ENCODE data around the gene MANEA. TPM values are rescaled to one million over a fixed set of nuclear protein-coding genes. Genes with fewer than 3 reads are reported as not detected.

Gene MANEA
- polyA plus RNA-seq, 1 of the 3 experiments (the other 2 are of a cell fraction), result 2.8 TPM

DNA sequence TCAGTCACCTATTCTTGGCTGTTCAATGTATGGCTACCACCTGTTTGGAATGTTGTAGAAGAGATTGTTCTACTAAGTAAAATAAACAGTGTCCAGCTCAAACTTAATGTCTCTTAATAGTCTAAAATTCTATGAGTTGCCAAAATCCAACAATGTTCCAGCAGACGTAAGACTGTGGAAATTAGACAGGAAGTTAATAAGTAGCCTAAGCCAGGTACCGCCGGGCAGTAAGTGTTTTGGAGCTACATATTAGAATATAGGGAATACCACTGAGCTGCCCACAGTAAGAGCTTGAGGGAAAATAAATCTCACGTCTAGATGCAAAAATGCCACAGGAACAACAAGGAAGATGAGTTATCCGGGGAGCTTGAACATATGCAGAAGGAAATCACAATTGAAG, 7.8 kb upstream of the MANEA start:
- WGBS (ENCODE audit: low lambda C conversion rate), result 94% methylated on average over 5 of the region's 5 CpGs
- H2AFZ ChIP-seq (ENCODE audit: low read depth), result no peak overlapping the region
- CTCF ChIA-PET, result no interaction called here

DNA sequence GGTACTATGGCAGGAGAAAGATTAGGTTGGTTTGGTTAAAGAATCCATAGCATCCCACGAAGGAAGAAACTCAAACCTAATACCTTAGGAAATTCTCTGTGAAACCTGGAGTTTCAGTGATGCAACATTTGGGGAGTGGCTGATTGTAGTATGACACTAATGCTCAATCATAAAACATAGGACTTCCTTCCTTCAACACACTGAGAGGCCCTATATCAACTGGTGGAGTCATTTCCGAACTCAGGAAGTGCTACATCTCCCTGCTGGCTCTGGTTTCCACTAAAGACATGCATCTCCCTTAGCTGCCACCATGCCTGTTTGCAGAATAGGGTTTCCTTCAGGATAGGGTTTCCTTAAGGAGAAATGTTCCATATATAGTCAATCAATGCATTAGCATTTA, 5.2 kb upstream of the MANEA start:
- Histone ChIP-seq H3K4me3 (ENCODE audit: low read depth in 2 of 2, low read length in 1 of 2) (no peak overlapping the region), H4K20me1 (ENCODE audit: insufficient read depth) (no peaks in the 10 kb centered on the region), H3K27me3 (ENCODE audit: insufficient read depth) (no peaks in the 10 kb centered on the region), H3K9me2 (no peaks in the 10 kb centered on the region), H2AFZ (ENCODE audit: low read depth) (no peak overlapping the region), H3F3A (replicated peaks; ENCODE audit: insufficient read depth) (peaks cover 4% of the 10 kb centered on the region), H3K4me2 (no peak overlapping the region), H3K9ac (no peak overlapping the region), H3K4me1 (ENCODE audit: control insufficient read depth in 1 of 2, insufficient read depth in 2 of 2, low read depth in 1 of 2, low read length in 1 of 2) (peaks cover 0 to 3% of the 10 kb centered on the region in 2 experiments; a peak in 2 of 4 replicates), H3K27ac (ENCODE audit: low read depth in 2 of 2, low read length in 1 of 2) (no peak overlapping the region), H3K79me2 (ENCODE audit: insufficient read depth) (peaks cover 29% of the 10 kb centered on the region), H3K9me3 (no peaks in the 10 kb centered on the region), H3K36me3 (replicated peaks in 1 of 2; ENCODE audit: control insufficient read depth in 1 of 2, insufficient read depth in 2 of 2, low read length in 1 of 2) (no peaks in the 10 kb centered on the region)
- DNase-seq, result no peak
- CTCF ChIA-PET, result interaction anchor here (1.2 kb wide), 1 partner anchor 1298 kb away, joined by 3 read pairs; no protein-coding TSS in a partner anchor
- TF ChIP-seq TCF12 (IDR thresholded peaks at IDR 0.05) (no peak), SIN3A (IDR thresholded peaks at IDR 0.05; ENCODE audit: borderline replicate concordance, low read depth, low read length) (no peak)
- TF ChIP-seq, protein P1, sequence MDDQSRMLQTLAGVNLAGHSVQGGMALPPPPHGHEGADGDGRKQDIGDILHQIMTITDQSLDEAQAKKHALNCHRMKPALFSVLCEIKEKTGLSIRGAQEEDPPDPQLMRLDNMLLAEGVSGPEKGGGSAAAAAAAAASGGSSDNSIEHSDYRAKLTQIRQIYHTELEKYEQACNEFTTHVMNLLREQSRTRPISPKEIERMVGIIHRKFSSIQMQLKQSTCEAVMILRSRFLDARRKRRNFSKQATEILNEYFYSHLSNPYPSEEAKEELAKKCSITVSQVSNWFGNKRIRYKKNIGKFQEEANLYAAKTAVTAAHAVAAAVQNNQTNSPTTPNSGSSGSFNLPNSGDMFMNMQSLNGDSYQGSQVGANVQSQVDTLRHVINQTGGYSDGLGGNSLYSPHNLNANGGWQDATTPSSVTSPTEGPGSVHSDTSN (IDR thresholded peaks at IDR 0.05), result no peak
- 87% methylated on average over 2 of the region's 2 CpGs for WGBS (ENCODE audit: low lambda C conversion rate)
- POLR2A ChIA-PET, result no interaction called here

More for the DNA sequence above, 7.8 kb upstream of the MANEA start:
- H3K79me2 ChIP-seq (ENCODE audit: insufficient read depth), result 0 out of 2 replicates have a peak, but pooled peaks cover 11% of the 10 kb centered on the region
- H3K27ac ChIP-seq (ENCODE audit: low read depth in 2 of 2, low read length in 1 of 2), result no peak overlapping the region
- H3K9me2 ChIP-seq, result no peaks in the 10 kb centered on the region
- H3K27me3 ChIP-seq (ENCODE audit: insufficient read depth), result no peaks in the 10 kb centered on the region
- H3F3A ChIP-seq (replicated peaks; ENCODE audit: insufficient read depth), result no peaks in the 10 kb centered on the region
- H3K9me3 ChIP-seq, result no peaks in the 10 kb centered on the region
- no peak overlapping the region for H3K4me3 ChIP-seq (ENCODE audit: low read depth in 2 of 2, low read length in 1 of 2)
- TF ChIP-seq MEF2A (IDR thresholded peaks at IDR 0.05; ENCODE audit: borderline replicate concordance, low read depth) (no peak), RAD21 (IDR thresholded peaks at IDR 0.05; ENCODE audit: low read length) (no peak), TAF1 (IDR thresholded peaks at IDR 0.05; ENCODE audit: borderline replicate concordance, low read depth, low read length) (no peak), TCF12 (IDR thresholded peaks at IDR 0.05) (no peak), RFX5 (IDR thresholded peaks at IDR 0.05; ENCODE audit: low read length) (no peak), FOXJ3 (CRISPR knock-in tag; IDR thresholded peaks at IDR 0.05) (no peak), ELF1 (IDR thresholded peaks at IDR 0.05) (no peak), NFIC (IDR thresholded peaks at IDR 0.05; ENCODE audit: borderline replicate concordance) (no peak)
- TF ChIP-seq, protein P2, sequence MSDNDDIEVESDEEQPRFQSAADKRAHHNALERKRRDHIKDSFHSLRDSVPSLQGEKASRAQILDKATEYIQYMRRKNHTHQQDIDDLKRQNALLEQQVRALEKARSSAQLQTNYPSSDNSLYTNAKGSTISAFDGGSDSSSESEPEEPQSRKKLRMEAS (IDR thresholded peaks at IDR 0.05; ENCODE audit: low read depth), result no peak
- no peak overlapping the region for H3K4me2 ChIP-seq
- no peak for DNase-seq
- no peaks in the 10 kb centered on the region; a peak in 2 of 4 replicates for H3K4me1 ChIP-seq (ENCODE audit: control insufficient read depth in 1 of 2, insufficient read depth in 2 of 2, low read depth in 1 of 2, low read length in 1 of 2)
- POLR2A ChIA-PET, result interaction anchor here (0.6 kb wide), 1 partner anchor 953 kb away, joined by 3 read pairs; no protein-coding TSS in a partner anchor
- H3K9ac ChIP-seq, result no peak overlapping the region
- no peaks in the 10 kb centered on the region for H4K20me1 ChIP-seq (ENCODE audit: insufficient read depth)
- H3K36me3 ChIP-seq (replicated peaks in 1 of 2; ENCODE audit: control insufficient read depth in 1 of 2, insufficient read depth in 2 of 2, low read length in 1 of 2), result no peaks in the 10 kb centered on the region

DNA sequence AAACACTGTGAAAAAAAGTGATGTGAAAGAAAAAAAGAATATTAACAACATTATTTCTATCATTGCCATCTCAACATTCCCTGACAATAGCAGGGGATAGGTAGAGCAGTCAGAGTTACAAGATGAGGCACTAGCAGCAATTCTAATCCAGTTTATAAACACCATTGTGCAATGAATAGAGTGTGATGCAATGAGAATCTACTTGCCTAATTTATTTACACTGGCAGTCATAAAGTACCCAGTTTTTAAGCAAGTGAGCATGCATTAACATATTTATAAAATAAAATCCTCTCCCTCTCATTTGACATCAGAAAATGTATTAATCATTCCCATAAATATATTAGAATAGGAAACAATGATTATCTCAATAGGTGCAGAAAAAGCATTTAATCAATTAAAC, 2.5 kb upstream of the MANEA start:
- H3K36me3 ChIP-seq (replicated peaks in 1 of 2; ENCODE audit: control insufficient read depth in 1 of 2, insufficient read depth in 2 of 2, low read length in 1 of 2), result no peaks in the 10 kb centered on the region
- H3K4me2 ChIP-seq, result 0 out of 2 replicates have a peak overlapping the region, but pooled peaks have one; percentile 99
- no peaks in the 10 kb centered on the region for H3K9me3 ChIP-seq
- peaks cover 48% of the 10 kb centered on the region for H3K79me2 ChIP-seq (ENCODE audit: insufficient read depth)
- TF ChIP-seq, protein P3, sequence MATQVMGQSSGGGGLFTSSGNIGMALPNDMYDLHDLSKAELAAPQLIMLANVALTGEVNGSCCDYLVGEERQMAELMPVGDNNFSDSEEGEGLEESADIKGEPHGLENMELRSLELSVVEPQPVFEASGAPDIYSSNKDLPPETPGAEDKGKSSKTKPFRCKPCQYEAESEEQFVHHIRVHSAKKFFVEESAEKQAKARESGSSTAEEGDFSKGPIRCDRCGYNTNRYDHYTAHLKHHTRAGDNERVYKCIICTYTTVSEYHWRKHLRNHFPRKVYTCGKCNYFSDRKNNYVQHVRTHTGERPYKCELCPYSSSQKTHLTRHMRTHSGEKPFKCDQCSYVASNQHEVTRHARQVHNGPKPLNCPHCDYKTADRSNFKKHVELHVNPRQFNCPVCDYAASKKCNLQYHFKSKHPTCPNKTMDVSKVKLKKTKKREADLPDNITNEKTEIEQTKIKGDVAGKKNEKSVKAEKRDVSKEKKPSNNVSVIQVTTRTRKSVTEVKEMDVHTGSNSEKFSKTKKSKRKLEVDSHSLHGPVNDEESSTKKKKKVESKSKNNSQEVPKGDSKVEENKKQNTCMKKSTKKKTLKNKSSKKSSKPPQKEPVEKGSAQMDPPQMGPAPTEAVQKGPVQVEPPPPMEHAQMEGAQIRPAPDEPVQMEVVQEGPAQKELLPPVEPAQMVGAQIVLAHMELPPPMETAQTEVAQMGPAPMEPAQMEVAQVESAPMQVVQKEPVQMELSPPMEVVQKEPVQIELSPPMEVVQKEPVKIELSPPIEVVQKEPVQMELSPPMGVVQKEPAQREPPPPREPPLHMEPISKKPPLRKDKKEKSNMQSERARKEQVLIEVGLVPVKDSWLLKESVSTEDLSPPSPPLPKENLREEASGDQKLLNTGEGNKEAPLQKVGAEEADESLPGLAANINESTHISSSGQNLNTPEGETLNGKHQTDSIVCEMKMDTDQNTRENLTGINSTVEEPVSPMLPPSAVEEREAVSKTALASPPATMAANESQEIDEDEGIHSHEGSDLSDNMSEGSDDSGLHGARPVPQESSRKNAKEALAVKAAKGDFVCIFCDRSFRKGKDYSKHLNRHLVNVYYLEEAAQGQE (IDR thresholded peaks at IDR 0.05; ENCODE audit: low read depth, low read length), result no peak
- no peak for TF ChIP-seq RXRA (IDR thresholded peaks at IDR 0.05; ENCODE audit: borderline replicate concordance, low read depth)
- H3K9ac ChIP-seq, result no peak overlapping the region
- H4K20me1 ChIP-seq (ENCODE audit: insufficient read depth), result no peaks in the 10 kb centered on the region
- no peaks in the 10 kb centered on the region for H3K9me2 ChIP-seq
- no peak overlapping the region for H3K27ac ChIP-seq (ENCODE audit: low read depth in 2 of 2, low read length in 1 of 2)
- no peaks in the 10 kb centered on the region for H3K27me3 ChIP-seq (ENCODE audit: insufficient read depth)
- ChIA-PET CTCF (no interaction called here), POLR2A (no interaction called here)
- H3K4me3 ChIP-seq (ENCODE audit: low read depth in 2 of 2, low read length in 1 of 2), result no peak overlapping the region; a peak in 1 of 4 replicates
- no peak for DNase-seq
- H3K4me1 ChIP-seq (ENCODE audit: control insufficient read depth in 1 of 2, insufficient read depth in 2 of 2, low read depth in 1 of 2, low read length in 1 of 2), result peaks cover 0 to 8% of the 10 kb centered on the region in 2 experiments; a peak in 3 of 4 replicates
- peaks cover 8% of the 10 kb centered on the region for H3F3A ChIP-seq (replicated peaks; ENCODE audit: insufficient read depth)
- H2AFZ ChIP-seq (ENCODE audit: low read depth), result no peak overlapping the region

Data from SK-N-SH (cell line).